GM13976 (cell line): ENCODE results near the gene SLC51A.
"Not testable (repeated sequence)": the region's sequence is repeated elsewhere in the genome, so short reads cannot be mapped to it uniquely, and the experiment has no call there.

Source experiments
- DNase-seq: peaks from one replicate; pipeline ENCODE4 v3.0.0; 2012; ENCODE audit warnings: low spot score
- in situ Hi-C: fragments of 300-500 bp; cut with MboI; formaldehyde crosslinking; loops from one replicate; pipeline ENCODE4 v1.12.0; 2022; ENCODE audit warnings: low sequenced_read_pairs, mixed read lengths, inconsistent platforms; ENCODE audit not compliant: unreplicated experiment
- TF ChIP-seq, protein P1 (sequence below): IDR thresholded peaks from 2 replicates; pipeline ENCODE4 v1.5.1; 2012; ENCODE audit warnings: borderline replicate concordance, mild to moderate bottlenecking; ENCODE audit not compliant: insufficient read depth; ENCODE audit errors: extremely low read depth, missing control alignments, control extremely low read depth

Gene SLC51A

DNA sequence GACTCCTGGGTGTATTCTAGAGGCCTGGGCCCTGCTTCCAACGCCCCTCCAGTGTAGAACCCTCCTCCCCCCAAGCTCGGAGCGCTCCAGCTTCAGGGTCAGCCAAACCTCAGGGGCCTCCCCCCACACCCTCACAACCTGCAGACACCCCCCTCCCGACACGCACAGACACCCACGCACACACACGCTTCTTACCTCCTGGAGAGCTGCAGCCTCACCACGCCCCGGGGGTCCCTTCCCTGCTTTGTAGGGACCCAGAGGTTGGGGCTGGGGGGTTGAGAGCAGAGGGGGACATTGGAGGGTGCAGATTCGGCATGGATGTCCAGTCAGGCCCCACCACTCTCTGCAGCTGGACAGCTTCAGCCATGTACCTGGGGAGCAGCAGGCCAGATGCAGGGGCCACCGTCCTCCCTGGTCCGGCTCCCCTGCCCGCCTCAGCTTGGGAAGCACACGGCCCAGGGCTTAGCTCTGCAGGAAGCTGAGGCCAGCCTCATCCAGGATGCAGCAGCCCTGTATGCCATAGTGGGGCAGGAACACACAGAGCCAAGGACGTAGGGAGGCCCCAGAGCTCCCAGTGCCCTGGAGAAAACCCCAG is 18.2 kb upstream of the SLC51A start:
- in situ Hi-C loops, result no loop called here
- no peak for DNase-seq
- TF ChIP-seq, protein P1, sequence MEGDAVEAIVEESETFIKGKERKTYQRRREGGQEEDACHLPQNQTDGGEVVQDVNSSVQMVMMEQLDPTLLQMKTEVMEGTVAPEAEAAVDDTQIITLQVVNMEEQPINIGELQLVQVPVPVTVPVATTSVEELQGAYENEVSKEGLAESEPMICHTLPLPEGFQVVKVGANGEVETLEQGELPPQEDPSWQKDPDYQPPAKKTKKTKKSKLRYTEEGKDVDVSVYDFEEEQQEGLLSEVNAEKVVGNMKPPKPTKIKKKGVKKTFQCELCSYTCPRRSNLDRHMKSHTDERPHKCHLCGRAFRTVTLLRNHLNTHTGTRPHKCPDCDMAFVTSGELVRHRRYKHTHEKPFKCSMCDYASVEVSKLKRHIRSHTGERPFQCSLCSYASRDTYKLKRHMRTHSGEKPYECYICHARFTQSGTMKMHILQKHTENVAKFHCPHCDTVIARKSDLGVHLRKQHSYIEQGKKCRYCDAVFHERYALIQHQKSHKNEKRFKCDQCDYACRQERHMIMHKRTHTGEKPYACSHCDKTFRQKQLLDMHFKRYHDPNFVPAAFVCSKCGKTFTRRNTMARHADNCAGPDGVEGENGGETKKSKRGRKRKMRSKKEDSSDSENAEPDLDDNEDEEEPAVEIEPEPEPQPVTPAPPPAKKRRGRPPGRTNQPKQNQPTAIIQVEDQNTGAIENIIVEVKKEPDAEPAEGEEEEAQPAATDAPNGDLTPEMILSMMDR, result no peak

DNA sequence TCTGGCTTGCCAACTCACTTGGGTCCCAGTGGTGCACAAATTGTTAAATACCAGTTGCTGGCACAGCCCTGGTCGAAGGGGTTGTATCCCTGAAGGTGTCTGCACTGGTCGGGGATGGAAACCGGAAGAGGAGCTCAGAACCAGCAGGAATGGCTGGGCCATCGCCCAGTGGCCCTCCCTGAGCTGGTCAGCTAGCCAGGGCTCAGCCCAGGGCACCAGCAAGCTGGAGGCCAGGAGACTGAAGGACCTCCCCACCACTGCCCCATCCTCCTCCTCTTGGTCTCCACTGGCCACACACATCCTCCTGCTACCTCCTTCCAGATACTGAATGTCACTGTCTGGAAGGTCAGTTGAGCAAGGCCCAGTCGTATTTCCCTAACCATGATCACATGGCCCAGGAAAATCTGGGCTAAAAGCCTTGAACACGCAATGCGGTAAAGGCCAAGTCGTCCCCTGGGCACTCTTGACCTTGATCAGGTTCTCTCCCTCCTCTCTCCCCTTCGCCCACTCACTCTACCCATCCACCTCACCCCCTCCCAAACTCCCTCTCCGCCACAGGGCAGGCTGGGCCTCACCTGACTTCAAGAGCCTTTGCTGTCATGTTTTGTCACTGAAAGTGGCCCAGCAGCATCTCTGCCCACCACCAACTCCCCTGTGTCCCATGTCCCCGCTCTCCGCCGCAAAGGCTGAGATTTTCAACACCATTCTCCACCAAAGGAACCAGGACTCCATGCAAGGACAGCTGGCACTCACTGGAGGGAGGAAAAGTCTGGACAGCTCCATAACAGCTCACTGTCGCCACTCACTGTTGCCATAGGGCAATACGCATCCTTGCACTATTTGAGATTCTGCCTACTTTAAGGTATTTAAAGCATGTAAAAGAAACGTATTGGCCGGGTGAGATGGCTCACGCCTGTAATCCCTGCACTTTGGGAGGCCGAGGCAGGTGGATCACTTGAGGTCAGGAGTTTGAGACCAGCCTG is 17.3 kb upstream of the SLC51A start:
- in situ Hi-C loops, result no loop called here
- no peak for DNase-seq
- TF ChIP-seq, protein P1, result no peak

DNA sequence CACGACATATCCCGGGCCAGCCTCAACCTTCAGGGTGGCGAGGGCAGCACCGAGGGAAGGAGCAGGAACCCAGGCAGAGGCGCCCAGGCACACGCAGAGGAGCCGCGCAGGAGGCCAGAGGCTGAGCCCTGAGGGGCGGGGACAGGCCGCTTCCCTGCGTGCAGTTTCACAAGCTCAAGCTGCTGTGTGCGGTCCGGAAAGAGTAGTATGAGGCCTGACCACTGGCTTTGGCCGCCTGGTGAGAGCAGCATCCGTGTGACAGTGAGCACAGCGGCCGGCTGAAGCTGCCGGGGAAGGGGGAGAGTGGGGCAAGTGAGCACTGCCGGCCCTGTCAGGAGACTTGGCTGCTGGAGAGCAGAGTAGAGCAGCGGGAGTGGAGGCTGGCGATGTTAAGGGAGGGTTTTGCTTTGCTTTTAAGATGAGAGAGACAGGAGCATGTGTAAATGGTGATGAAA is 13.8 kb upstream of the SLC51A start:
- TF ChIP-seq, protein P1, result no peak
- in situ Hi-C loops, result no loop called here
- DNase-seq, result peak; percentile 73

DNA sequence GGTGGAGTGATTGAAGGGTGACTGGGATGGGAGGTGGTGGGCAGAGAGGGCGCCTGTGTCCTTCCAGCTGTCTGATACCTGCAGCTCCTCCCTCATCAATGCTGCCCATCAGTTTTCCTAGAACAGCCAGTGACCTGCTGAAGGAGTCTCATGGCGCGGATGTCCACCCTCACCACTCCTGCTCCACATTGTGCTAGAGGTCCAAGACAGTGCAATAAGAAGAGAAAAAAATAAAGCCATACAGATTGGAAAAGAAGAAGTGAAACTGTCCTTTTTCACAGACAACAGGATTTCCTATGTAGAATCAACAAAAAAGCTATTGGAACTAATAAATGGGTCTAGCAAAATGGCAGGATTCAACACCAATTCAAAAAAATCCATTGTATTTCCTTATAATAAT is 12.5 kb upstream of the SLC51A start:
- no peak for DNase-seq
- TF ChIP-seq, protein P1, result no peak
- in situ Hi-C loops, result no loop called here

DNA sequence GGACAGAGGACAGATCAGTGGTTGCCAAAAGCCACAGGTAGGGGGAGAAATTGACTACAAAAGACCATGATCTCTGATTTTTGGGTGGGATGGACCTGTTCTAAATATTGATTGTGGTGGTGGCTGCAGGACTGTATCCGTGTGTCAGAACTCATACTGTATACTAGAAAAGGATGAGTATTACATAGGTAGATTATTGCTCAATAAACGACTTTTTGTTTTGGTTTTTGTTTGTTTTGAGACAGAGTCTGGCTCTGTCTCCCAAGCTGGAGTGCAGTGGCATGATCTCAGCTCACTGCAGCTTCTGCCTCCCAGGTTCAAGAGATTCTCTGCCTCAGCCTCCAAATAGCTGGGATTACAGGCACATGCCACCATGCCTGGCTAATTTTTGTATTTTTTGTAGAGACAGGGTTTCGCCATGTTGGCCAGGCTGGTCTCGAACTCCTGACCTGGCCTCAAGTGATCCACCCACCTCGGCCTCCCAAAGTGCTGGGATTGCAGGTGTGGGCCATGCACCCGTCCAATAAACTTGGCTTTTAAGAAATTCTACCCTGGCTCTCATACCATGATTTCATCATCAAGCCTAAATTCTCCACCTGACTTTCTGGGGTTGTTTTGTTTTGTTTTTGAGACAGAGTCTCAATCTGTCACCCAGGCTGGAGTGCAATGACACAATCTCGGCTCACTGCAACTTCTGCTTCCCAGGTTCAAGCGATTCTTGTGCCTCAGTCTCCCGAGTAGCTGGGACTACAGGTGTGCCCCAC is 10.7 kb upstream of the SLC51A start:
- in situ Hi-C loops, DNase-seq: not testable (repeated sequence)
- TF ChIP-seq, protein P1, result peak; percentile 10

DNA sequence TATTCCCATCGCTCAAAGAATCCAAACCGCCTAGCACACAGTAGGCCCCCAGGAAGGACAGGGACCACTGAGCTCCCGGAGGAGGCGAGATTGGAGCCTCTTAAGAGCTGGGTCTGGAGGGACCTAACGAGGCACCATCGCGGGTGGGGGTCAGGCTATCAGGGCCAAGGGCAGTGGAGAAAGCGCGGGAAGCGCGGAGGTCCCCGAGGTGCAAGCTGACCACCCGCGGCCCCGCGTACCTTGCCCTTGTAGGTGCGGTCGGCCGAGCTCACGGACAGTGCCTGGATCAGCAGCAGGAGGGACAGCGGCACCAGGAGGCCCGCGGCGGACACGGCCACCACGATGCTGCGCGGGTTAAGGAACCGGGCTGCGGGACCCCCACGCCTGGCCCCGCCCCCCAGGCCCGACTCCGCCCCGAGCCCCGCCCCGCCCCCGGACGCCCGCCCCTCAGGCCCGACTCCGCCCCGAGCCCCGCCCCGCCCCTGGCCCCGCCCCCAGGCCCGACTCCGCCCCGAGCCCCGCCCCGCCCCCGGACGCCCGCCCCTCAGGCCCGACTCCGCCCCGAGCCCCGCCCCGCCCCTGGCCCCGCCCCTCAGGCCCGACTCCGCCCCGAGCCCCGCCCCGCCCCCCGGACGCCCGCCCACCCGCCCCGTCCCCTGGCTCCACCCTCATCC is 9.0 kb upstream of the SLC51A start:
- DNase-seq, result peak; percentile 72
- in situ Hi-C loops, result no loop called here
- TF ChIP-seq, protein P1, result no peak
